ENCODE data around the gene GDNF. TPM values are rescaled to one million over a fixed set of nuclear protein-coding genes. Genes with fewer than 3 reads are reported as not detected.
A peak's percentile ranks its signal among the peaks of the same experiment; 100 is the strongest.

GDNF gene
- total and polyA plus RNA-seq, 9 donors = 0.23 to 6.3 (median 3.6) TPM

DNA sequence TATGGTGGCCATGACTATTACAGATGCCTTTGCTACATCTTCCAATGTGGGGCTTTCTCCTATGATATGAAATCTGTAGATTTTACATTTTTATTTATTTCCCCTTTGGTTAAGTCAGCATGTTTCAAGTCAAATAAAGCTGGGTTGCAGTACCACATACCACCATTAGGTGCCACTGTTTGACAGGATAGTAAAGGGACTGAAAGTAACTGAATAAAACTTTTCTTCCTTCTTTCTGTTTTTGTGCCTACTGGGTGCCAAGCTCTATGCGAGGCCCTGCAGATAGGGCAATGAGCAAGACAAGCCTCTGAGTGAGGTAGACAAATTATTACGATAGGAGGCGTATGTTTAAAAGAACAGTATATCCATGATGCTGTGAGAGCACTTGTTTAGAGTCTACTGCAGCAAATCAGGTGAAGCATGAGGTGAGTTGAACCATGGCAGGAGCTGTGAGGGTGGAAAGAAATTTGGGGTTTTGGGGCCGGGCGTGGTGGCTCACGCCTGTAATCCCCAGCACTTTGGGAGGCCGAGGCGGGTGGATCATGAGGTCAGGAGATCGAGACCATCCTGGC lies 64.8 kb downstream of the GDNF start:
- no peak for DNase-seq

DNA sequence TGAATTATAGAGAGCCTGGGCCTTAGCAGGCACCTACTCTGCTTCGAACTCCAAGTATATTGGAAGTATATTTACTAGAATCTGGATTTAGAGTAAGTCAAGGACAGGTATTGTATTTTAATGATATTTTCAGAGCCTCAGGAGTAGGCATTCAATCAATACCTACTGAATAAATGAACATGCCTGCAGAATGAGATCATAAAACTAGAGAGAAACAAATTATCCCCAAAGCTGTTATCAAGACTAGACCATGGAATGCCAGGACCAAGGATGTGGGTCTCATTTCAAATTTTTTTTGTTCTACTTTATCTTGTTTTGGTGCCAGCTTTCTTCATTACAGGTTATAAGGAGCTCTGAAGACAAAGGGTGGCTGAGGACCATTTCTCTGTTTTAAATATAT lies 66.0 kb downstream of the GDNF start:
- Histone ChIP-seq H3K4me1 (ENCODE audit: insufficient read depth) (no peaks in the 10 kb centered on the region), H3K9me3 (no peaks in the 10 kb centered on the region), H3K36me3 (no peaks in the 10 kb centered on the region), H3K4me3 (no peak overlapping the region), H3K27ac (no peak overlapping the region), H3K27me3 (no peaks in the 10 kb centered on the region)
- intact Hi-C loops (cut with DNase I) = no loop called here
- TF ChIP-seq EP300 (IDR thresholded peaks at IDR 0.05) = no peak
- no peak for TF ChIP-seq POLR2A (IDR thresholded peaks at IDR 0.05)
- TF ChIP-seq, protein P1, sequence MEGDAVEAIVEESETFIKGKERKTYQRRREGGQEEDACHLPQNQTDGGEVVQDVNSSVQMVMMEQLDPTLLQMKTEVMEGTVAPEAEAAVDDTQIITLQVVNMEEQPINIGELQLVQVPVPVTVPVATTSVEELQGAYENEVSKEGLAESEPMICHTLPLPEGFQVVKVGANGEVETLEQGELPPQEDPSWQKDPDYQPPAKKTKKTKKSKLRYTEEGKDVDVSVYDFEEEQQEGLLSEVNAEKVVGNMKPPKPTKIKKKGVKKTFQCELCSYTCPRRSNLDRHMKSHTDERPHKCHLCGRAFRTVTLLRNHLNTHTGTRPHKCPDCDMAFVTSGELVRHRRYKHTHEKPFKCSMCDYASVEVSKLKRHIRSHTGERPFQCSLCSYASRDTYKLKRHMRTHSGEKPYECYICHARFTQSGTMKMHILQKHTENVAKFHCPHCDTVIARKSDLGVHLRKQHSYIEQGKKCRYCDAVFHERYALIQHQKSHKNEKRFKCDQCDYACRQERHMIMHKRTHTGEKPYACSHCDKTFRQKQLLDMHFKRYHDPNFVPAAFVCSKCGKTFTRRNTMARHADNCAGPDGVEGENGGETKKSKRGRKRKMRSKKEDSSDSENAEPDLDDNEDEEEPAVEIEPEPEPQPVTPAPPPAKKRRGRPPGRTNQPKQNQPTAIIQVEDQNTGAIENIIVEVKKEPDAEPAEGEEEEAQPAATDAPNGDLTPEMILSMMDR (IDR thresholded peaks at IDR 0.05) = no peak
- WGBS, 3 donors = 92 to 100% (median 98%) methylated on average over 1 of the region's 1 CpG
- DNase-seq = no peak

More for the DNA sequence above, 64.8 kb downstream of the GDNF start:
- Histone ChIP-seq H3K36me3 (no peaks in the 10 kb centered on the region), H3K9me3 (no peaks in the 10 kb centered on the region), H3K27me3 (no peaks in the 10 kb centered on the region), H3K27ac (no peak overlapping the region), H3K4me3 (no peak overlapping the region), H3K4me1 (ENCODE audit: insufficient read depth) (no peaks in the 10 kb centered on the region)
- intact Hi-C loops (cut with DNase I) = no loop called here
- TF ChIP-seq, protein P1 (IDR thresholded peaks at IDR 0.05) = peak in 1 of 3 donors; percentile 15
- TF ChIP-seq POLR2A (IDR thresholded peaks at IDR 0.05) = no peak
- no peak for TF ChIP-seq EP300 (IDR thresholded peaks at IDR 0.05)
- 97 to 98% (median 97%) methylated on average over 9 of the region's 9 CpGs for WGBS, 3 donors

DNA sequence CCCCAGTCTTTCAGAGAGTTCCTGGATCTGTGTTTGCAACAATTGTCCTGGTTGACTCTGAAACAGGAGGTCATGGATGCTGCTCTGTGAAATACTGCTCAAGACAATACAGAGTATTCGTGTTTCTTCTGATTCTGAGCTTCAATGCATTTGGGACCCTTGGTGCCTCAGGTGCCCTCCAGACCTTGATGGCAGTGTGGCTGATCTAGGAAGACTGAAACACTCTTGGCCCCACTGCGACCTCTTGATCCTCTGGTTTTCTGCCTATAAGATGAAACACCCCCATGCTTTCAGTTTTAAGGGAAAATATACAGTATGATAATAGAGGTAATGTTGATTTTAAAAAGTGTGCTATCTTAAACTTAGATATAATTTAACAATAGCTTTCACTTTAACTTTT lies 67.6 kb downstream of the GDNF start:
- DNase-seq = no peak
- Histone ChIP-seq H3K36me3 (no peaks in the 10 kb centered on the region), H3K4me3 (no peak overlapping the region), H3K27ac (no peak overlapping the region), H3K4me1 (ENCODE audit: insufficient read depth) (no peaks in the 10 kb centered on the region), H3K9me3 (no peaks in the 10 kb centered on the region), H3K27me3 (no peaks in the 10 kb centered on the region)
- TF ChIP-seq EP300 (IDR thresholded peaks at IDR 0.05) (no peak), POLR2A (IDR thresholded peaks at IDR 0.05) (no peak)
- TF ChIP-seq, protein P1 (IDR thresholded peaks at IDR 0.05) = no peak
- 92 to 94% (median 93%) methylated on average over 2 of the region's 2 CpGs for WGBS, 3 donors
- intact Hi-C loops (cut with DNase I) = no loop called here

DNA sequence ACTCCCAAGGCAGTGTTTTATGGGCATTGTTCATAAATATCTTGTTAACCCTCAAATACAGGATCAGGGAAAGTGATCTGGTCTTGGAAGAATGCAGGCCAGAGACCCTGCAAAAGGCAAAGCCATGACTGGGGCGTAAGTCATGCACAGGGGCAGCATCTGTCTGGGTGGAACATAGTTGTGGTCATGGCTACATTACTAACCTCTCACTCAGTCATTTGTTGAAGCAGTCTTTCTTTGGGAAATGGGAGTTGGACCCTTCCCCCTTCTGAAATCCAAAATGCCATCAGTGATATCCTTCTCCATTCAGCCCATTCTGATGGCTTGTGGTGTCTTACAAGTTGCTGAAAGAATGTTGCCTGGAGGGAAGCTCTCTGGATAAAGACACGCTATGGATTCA lies 68.1 kb downstream of the GDNF start:
- Histone ChIP-seq H3K27ac (no peak overlapping the region), H3K9me3 (no peaks in the 10 kb centered on the region), H3K36me3 (no peaks in the 10 kb centered on the region), H3K27me3 (no peaks in the 10 kb centered on the region), H3K4me1 (ENCODE audit: insufficient read depth) (no peaks in the 10 kb centered on the region), H3K4me3 (no peak overlapping the region)
- DNase-seq = no peak
- intact Hi-C loops (cut with DNase I) = no loop called here
- WGBS, 3 donors = 45 to 90% (median 68%) methylated on average over 2 of the region's 2 CpGs
- TF ChIP-seq EP300 (IDR thresholded peaks at IDR 0.05) = no peak

DNA sequence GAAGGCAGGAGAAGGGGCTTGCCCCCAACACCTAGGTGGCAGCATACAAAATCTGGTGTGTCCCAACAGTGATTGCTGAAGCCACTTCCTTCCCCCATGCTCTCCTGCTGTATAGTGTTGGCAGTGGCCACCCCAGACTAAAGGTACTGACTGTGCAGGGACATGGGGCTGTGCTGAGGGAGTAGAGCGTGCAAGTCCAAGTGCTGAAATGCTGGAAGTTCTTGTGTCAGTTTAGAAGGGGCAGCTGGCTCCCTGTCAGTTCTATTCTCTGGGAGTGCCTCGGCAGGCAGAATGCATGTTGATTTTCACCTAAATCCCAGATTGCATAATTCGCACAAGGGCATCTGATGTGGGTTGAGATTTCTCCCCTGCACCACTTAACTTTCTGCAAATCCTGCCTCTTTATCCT lies 68.6 kb downstream of the GDNF start:
- no peak for DNase-seq
- 75 to 88% (median 87%) methylated on average over 3 of the region's 3 CpGs for WGBS, 3 donors
- no peak overlapping the region for H3K27ac ChIP-seq

More for the DNA sequence above, 68.6 kb downstream of the GDNF start:
- no peaks in the 10 kb centered on the region for H3K36me3 ChIP-seq
- H3K9me3 ChIP-seq = no peaks in the 10 kb centered on the region
- TF ChIP-seq, protein P1 (IDR thresholded peaks at IDR 0.05) = no peak
- TF ChIP-seq EP300 (IDR thresholded peaks at IDR 0.05) = no peak
- no peak for TF ChIP-seq POLR2A (IDR thresholded peaks at IDR 0.05)
- H3K4me3 ChIP-seq = no peak overlapping the region
- H3K27me3 ChIP-seq = no peaks in the 10 kb centered on the region
- no peaks in the 10 kb centered on the region for H3K4me1 ChIP-seq (ENCODE audit: insufficient read depth)
- intact Hi-C loops (cut with DNase I) = no loop called here

Measured in ovary (tissue), 9 donors.